IPS-NIHi7 (cell line): ENCODE results near the gene SPOP.

Experiments used
- DNase-seq: peaks from one replicate; pipeline ENCODE4 v3.0.0; 2012; ENCODE audit warnings: mixed read lengths; ENCODE audit errors: extremely low spot score

The SPOP gene

DNA sequence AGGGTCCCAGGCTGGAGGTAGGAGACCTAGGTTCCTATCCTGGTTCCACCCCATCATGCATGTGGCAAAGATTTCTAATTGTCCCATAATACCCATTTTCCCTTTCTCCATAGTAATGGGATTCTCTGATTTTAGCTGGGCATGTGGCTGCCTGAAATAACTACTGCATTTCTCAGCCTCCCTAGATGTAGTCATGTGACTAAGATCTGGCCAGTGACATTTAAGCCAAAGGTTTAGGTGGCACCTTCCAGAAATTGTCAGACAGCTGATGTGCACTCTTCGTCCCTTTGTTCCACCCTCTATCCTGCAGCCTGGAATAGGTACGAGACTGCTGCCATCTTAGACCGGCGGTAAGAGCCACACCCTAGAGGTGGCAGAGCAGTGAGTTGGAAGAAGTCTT is 94.0 kb downstream of the SPOP start:
- no peak for DNase-seq

DNA sequence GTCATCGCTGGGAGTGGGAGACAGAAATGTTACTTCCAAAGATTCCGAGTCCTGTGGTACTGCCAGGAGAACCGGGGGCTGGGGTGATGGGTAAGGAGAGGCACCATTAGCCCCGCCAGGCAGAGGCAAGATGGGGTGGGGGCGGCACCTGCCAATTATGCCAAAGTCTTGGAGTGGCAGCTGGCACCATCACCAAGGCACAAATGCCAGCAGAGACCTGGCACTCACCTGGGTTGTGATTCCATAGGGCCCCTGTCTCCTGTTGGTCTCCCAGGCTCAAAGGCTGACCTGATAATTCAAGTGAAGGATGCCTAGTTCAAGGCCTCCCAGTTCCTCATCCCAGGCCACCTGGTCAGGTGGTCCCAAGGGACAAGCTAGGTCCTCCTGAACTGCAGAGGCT is 94.7 kb downstream of the SPOP start:
- no peak for DNase-seq

- DNase-seq, result no peak
These were observed 95.1 kb downstream of the SPOP start for GRCh38 chr17:49582789-49583188.

DNA sequence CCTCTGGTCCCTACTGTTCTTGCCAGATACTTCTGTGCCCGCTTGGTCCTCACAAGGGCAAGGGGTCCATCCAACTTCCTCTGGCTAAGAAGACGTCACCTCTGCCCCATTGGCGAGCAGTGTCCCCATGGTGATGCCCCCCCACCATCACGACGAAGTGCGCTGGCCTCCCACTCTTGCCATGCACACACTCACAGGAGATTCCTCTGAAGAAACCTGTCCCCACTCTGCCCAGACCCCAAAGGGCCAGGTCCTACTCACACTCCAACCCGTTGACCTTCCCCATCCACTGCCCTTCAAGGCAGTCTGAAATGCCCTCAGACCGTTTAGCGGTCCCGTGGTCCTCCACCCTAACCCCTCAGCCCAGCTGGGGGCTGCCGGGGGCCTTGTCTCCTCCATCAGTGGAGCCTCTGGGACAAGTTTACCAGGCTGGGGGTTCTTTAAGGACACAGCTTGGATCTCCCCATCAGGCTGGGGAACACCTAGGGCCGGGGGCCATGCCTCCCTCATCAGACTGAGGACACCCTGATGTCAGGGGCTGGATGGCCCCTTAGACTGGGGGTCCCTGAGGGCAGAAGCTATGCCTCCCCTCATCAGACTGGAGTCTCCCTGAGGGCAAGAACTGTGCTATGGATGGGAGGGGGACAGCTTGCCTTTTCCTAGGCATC is 95.7 kb downstream of the SPOP start:
- no peak for DNase-seq

GRCh38 chr17:49581648-49581998 is 96.3 kb downstream of the SPOP start:
- DNase-seq, result no peak

- no peak for DNase-seq
These were observed 96.8 kb downstream of the SPOP start for GRCh38 chr17:49580981-49581647.

- DNase-seq, result no peak
These were observed 97.7 kb downstream of the SPOP start for GRCh38 chr17:49580055-49580721.

DNA sequence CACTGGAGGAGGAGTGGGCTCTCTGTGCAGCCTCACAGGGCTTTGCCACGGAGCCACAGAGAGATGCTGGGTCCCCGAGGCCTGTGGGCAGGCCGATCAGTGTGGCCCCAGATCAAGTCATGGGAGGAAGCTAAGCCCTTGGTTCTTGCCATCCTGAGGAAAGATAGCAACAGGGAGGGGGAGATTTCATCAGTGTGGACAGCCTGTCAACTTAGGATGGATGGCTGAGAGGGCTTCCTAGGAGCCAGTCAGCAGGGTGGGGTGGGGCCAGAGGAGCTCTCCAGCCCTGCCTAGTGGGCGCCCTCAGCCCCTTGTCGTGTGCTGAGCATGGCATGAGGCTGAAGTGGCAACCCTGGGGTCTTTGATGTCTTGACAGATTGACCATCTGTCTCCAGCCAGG is 98.4 kb downstream of the SPOP start:
- DNase-seq, result no peak

GRCh38 chr17:49578952-49579500 is 98.9 kb downstream of the SPOP start:
- DNase-seq, result no peak

- DNase-seq, result no peak
These were observed 99.5 kb downstream of the SPOP start for GRCh38 chr17:49578414-49578813.

DNA sequence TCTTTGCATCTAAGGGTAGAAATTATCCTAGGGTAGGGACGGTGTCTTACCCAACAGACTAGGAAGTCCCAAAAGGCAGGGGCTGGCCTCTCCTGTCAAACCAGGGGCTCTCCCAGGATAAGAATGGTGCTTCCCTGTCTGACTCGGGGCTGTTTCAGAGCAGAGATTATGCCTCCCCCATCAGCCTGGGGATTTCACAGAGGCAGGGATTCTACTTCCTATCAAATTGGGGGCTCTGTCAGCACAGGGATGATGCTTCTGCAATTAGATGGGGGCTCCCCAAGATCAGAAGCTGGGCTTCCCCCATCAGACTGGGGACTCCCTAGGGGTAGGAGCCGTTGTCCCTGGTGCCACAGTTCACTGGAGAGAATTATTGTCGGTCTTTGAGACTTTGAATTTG is 99.9 kb downstream of the SPOP start:
- DNase-seq, result no peak

DNA sequence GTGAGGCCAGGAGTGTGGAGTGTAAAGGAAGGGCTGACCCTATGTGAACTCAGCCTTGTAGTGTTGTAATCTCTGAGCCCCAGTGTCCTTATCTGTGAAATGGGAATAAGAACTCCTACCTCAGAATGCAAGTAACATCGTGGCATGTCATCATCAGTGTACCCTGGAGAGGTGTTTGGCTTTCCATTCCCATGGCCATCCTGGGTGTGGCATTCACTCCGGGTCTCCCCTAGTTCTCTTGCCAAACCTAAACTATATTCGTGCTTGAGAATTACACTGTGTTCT is 100.3 kb downstream of the SPOP start:
- no peak for DNase-seq

DNA sequence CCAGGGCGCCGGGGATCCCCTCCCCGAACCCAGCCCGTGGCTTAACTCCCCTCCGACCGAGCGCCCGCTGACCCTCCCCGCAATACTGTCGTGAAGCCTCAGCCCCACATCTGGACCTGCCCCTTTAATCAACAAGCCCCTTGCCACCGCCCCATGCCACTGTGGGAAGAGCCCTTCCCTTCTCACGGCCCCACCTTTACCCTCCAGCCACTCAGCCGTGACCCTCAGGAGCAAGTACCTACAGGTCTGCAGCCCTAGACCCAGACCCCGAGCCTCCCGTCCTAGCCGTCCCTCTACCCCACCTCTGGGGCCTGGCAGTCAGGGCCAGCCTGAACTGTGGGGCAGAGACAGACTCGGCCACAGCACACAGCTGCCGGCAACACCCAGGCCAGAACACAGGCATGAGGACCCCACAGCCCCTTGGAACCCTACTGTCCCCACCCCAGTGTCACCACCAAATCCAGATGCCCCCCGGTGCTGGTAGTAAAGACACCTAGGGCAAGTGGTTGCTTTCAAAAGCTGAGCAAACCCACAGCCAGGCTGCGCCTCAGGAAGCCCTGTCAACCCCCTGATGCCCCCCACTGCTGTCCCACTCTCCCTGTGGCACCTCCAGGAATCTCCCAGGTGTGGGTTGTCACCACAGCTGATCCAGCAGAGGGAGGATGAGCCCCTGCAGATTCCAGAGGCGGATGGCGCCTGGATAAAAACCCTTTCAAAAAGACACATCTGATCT is 100.8 kb downstream of the SPOP start:
- DNase-seq, result no peak

DNA sequence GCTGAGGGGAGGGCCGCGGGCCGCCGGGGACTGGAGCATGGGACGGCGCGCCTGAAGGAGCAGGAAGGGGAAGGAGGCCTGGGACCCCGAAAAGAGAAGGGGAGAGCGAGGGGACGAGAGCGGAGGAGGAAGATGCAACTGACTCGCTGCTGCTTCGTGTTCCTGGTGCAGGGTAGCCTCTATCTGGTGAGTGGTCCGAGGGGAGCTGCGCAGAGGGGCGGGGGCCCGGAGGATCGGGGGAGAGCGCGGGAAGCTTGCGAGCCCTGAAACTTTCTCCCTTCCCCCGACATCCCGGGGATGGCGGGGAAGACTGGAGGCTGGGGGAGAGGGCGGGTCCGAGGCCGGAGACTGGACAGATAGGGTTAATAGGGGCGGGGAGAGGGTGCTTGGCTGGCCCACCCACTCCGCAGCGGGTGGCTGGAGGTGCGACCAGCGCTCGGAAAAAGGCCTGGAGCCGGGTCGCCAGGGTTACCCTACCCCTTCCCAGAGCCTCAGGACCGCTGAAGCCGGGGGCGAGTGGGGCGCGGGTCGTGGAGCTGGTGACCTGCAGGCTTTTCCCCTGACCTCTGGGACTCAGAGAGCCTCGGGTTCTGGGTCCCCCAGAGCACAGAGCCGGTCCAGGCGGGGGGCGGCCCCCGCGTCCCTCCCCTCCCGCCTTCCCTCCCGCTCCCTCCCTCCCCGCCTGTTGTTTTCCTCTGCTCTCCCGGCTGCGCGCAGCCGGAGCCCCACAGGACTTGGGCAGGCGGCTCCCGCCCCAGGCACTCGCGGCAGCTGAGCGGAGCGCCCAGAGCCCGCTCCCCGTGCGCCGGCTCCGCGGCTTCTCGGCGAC is 101.6 kb downstream of the SPOP start:
- DNase-seq, result peak; percentile 87

- peak; percentile 85 for DNase-seq
These were observed 102.2 kb downstream of the SPOP start, which contains the start of gene NXPH3 for GRCh38 chr17:49575679-49576087. TSS of gene NXPH3 (plus strand) at chr17:49575871. CDS start at chr17:49576220, 349 bp downstream.

GRCh38 chr17:49574945-49575678 is 102.8 kb downstream of the SPOP start:
- no peak for DNase-seq

GRCh38 chr17:49574323-49574781 is 103.5 kb downstream of the SPOP start:
- DNase-seq, result no peak

DNA sequence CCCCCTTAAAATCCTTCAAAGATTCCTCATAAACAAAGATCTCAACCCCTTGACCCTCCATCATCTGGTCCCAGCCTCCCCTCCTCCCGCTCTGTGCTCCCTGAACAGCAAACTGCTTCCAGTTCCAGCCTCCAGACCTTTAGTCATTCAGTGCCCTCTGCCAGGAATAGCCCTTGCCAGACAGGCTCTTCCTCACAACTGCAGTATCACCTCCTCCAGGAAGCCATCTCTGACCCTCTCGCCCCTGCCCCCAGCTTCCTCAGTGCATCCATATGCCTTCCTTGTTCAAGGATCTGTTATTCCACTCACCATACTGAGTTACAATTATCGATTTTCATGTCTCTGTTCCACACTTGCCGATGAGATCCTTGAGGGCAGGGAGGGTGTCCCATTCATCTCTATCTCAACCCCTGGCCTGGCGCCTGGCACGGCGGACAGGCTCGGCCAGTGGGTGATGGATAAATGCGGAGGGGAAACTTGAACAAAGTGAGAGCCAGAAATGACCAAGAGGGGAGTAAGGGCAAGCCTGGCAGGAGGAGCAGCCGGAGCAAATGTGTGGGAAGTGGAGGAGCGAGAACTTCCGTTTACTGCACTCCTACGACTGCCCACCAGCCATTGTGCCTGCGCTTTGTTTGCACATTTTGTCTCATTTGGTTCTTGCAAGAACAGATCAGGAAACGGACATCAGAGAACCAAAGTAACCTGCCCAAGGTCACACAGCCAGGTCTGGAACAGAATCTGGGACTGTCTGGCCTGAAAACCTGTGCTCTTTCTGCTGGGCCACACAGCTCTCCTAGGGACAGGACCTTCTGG is 104.2 kb downstream of the SPOP start:
- no peak for DNase-seq

- DNase-seq, result no peak
These were observed 105.0 kb downstream of the SPOP start for GRCh38 chr17:49572806-49573420.
